ENCODE data around the gene PI4KA. TPM values are rescaled to one million over a fixed set of nuclear protein-coding genes. Genes with fewer than 3 reads are reported as not detected.
"Not testable (repeated sequence)": the region's sequence is repeated elsewhere in the genome, so short reads cannot be mapped to it uniquely, and the experiment has no call there.

The PI4KA gene
- total RNA-seq, 2 experiments from 2014 or later: 57.9 to 59.0 TPM

DNA sequence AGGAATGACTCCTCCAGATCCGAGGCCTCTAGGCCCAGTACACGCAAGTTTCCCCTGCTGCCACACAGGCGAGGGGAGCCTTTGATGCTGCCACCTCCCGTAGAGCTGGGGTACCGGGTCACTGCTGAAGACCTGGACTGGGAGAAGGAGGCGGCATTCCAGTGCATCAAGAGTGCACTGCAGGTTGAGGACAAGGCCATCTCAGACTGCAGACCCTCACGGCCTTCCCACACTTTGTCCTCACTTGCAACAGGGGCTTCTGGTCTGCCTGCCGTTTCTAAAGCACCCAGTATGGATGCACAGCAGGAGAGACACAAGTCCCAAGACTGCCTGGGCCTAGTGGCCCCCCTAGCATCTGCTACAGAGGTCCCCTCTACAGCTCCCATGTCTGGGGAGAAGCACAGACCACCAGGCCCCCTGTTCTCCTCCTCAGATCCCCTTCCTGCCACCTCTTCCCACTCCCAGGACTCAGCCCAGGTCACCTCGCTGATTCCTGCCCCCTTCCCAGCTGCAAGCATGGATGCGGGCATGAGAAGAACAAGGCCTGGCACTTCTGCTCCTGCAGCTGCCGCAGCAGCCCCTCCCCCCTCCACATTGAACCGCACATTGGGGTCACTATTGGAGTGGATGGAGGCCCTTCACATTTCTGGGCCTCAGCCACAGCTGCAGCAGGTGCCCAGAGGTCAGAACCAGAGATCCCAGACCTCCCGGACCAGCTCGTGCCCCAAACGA, 167.9 kb downstream of the PI4KA start:
- POLR2A ChIA-PET, CTCF ChIA-PET: not testable (repeated sequence)

DNA sequence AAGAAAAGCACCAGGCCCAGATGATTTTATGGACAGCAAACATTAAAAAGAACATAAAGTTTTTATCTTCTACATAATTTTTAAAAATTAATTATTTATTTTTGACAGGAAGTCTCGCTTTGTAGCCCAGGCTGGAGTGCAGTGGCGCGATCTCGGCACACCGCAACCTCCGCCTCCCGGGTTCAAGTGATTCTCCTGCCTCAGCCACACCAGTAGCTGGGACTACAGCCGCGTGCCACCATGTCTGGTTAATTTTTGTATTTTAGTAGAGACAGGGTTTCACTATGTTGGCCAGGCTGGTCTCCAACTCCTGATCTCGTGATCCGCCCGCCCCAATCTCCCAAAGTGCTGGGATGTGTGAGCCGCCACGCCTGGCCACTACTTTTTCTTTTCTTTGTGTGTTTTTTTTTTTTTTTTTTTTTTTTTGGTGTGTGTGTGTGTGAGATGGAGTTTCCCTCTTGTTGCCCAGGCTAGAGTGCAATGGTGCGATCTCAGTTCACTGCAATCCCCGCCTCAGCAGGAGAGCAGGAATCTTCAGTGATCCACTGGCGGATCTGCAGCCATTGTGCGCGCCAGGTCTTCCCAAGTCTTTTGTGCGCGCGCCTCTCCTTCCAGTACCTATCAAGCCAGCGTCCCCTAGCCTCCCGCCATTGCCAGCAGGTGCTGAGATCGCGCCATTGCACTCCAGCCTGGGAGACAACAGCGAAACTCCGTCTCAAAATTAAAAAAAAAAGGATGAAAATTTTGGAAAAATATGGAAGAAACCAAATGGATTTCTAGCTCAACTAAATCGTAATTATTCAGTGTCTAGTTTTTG, 171.0 kb downstream of the PI4KA start:
- ChIA-PET POLR2A (interaction anchor here (0.7 kb wide), 1 partner anchor 138 kb away, joined by 4 read pairs; no protein-coding TSS in a partner anchor), CTCF (interaction anchor here (0.6 kb wide), 1 partner anchor 126 kb away, joined by 3 read pairs; no protein-coding TSS in a partner anchor)

DNA sequence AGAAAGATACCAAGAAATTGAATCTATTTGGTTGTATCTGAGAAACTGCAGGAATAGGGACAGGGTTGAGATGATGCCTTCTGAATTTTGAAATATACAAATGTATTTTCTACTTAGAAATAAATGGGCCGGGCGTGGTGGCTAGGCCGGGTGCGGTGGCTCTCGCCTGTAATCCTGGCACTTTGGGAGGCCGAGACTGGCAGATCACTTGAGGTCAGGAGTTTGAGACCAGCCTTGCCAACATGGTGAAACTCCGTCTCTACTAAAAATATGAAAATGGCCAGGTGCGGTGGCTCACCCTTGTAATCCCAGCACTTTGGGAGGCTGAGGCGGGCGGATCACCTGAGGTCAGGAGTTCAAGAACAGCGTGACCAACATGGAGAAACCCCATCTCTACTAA, 172.8 kb downstream of the PI4KA start:
- CTCF ChIA-PET, POLR2A ChIA-PET: not testable (repeated sequence)

DNA sequence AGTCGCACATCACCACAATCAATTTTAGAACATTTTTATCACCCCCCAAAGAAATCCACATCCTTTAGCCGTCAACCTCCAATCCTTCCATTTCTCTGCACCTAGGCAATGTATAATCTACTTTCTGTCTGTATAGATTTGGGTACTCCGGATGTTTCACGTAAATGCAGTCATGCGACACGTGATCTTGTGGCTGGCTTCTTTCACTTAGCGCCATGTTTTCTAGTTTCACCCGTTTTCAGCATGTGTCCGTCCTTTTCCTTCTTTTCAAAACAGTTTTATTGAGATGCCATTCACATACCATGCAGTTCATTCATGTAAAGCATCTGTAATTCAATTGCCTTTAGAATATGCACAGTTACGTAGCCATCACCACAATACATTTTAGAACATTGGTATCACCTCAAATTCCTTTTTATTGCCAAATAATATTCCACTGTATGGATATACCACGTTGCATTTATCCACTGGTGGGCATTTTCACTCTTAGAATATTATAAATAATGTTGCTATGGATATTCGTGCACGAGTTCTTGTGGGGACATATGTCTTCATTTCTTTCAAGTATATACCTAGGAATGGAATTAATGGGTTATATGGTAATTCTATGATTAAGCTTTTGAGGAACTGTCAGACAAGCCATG, 179.7 kb downstream of the PI4KA start:
- CTCF ChIA-PET, POLR2A ChIA-PET: not testable (repeated sequence)

DNA sequence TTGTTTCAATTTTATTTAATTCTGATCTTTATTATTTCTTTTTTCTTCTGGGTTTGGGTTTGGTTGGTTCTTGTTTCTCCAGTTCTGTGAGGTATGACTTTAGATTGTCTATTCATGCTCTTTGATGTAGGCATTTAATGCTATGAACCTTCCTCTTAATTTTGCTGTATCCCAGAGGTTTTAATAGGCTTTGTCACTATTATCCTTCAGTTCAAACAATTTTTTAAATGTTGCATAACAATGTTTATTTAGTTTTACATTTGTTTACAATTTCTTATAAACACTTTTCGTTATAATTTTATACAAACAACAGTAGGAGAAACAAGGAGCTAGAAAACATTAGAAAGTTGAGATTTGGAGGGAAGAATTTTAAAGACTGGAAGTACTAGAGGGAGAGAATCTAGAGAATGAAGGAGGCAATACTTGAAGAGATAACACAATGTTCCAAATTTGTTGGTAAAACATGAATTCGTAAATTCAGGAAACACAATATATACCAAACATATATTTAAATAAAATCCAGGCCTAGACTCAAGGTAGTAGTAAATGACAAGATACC, 180.8 kb downstream of the PI4KA start:
- CTCF ChIA-PET: no interaction called here
- POLR2A ChIA-PET: no interaction called here

DNA sequence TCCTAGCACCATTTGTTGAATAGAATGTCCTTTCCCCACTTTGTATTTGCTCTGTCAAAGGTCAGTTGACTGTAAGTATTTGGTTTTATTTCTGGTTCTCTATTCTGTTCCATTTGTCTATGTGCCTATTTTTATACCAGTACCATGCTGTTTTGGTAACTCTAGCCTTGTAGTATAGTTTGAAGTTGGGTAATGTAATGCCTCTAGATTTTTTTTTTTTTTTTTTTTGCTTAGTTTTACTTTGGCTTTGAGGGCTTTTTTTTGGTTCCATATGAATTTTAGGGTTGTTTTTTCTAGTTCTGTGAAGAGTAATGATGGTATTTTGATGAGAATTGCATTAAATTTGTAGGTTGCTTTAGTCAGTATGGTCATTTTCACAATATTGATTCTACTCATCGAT, 183.0 kb downstream of the PI4KA start:
- POLR2A ChIA-PET: not testable (repeated sequence)
- CTCF ChIA-PET: interaction anchor here (0.7 kb wide), 1 partner anchor 437 kb away, joined by 4 read pairs; no protein-coding TSS in a partner anchor

DNA sequence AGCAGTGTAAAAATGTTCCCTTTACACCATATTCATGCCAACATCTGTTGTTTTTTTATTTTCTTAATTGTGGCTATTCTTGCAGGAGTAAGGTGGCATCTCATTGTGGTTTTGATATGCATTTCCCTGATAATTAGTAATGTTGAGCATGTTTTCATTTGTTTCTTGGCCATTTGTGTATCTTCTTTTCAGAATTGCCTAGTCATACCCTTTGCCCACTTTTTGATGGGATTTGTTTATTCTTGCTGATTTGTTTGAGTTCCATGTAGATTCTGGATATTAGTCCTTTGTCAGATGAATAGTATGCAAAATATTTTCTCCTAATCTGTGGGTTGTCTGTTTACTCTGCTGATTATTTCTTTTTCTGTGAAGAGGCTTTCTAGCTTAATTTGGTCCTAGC, 183.6 kb downstream of the PI4KA start:
- CTCF ChIA-PET: interaction anchor here (0.7 kb wide), 1 partner anchor 436 kb away, joined by 4 read pairs; no protein-coding TSS in a partner anchor
- POLR2A ChIA-PET: interaction anchor here (0.6 kb wide), 1 partner anchor 109 kb away, joined by 4 read pairs; no protein-coding TSS in a partner anchor

DNA sequence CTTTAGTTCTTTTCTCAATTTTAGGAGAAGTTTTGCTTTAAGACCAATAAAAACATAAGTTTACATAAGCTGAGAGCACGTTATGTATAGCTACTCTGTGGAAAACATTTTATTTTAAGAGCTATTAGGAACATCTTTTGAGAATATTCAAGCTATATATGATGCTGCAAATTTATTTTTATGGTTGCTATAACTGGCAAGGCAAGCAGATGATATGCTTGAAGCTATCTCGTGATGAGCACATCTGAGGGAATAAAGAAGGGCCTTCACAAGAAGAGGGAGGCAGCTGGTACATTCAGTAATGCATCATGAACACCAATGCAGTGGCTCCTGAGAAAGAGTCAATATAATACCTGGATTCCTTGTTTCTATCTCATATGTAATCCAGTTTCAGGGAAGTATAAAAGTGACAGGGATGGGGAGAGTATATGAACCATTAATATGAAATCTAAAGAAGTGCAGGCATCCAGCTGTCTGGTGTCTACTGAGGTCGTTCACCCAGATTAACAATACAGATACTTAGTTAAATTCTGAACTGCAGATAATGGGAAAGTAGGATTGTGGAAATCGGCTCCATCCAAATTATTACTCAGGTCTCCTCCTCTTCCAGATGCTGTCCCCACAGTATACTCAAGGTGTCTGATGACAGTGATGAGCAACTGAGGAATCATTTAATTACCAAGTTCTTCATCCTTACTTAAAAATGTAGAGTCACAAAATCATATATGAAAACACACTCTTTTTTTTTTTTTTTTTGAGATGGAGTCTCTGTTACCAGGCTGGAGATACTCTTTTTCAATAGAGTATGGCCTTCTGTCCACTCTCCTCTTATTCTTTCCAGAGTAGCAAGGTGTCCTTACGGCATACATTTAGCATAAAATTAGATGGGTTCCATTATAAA, 185.1 kb downstream of the PI4KA start:
- ChIA-PET CTCF (interaction anchor here (0.7 kb wide), 1 partner anchor 517 kb away, joined by 3 read pairs; no protein-coding TSS in a partner anchor), POLR2A (no interaction called here)

DNA sequence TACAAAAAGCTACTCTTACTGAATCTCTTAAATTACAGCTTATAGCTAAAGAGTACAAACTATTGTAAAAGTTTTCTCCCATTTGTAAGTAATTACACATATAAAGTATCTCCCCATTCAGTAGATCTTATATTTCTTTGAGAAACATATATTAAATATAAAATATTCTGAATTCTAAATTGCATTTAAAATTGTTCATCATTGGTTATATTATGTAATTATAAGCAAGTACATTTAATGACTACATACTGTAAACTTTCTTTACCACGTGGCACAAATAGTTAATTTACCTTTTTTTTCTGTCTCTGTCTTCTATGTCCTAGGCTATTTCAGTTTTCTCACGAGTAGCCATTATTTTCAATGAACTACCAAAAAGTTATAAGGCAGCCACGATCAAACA, 185.9 kb downstream of the PI4KA start:
- POLR2A ChIA-PET: no interaction called here

DNA sequence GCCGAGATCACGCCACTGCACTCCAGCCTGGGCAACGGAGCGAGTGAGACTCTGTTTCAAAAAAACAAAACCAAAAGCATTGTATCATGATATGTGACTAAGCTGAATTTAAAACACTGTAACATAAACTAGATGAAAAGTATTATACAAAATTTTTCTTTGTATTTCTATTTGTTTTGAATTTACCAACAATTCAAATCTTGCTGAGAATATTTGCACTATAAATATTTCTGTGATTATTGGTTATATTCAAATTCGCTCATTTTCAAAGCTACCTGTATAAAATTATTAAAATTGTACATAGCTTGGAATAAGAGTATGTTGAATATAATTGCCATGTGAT, 186.6 kb downstream of the PI4KA start:
- CTCF ChIA-PET: no interaction called here
- POLR2A ChIA-PET: no interaction called here

More for the DNA sequence above, 185.9 kb downstream of the PI4KA start:
- CTCF ChIA-PET: no interaction called here

DNA sequence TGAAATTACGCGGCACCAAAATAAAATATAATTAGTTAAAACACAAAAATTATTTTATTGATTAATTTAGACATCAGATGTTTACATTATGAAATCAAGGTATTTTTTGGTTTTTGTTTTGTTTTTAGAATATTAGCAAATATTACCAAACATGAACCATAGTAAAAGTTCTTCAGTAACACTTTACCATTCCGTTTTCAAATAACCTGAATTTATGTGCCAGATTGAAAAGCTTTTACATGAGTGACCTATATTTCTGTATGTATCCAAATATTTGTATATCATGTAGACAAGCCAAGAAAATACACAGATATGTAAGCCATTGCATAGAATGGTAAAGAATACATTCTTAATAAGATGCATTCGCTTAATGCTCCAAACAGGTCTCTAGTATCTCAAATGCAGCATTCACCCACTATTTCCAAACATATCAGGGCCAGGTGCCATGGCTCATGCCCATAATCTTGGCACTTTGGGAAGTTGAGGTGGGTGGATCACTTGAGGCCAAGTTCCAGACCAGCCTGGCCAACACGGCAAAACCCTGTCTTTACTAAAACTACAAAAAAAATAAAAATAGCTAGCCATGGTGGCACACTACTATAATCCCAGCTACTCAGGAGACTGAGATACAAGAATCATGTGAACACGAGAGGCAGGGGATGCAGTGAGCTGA, 187.1 kb downstream of the PI4KA start:
- POLR2A ChIA-PET: no interaction called here
- CTCF ChIA-PET: no interaction called here

DNA sequence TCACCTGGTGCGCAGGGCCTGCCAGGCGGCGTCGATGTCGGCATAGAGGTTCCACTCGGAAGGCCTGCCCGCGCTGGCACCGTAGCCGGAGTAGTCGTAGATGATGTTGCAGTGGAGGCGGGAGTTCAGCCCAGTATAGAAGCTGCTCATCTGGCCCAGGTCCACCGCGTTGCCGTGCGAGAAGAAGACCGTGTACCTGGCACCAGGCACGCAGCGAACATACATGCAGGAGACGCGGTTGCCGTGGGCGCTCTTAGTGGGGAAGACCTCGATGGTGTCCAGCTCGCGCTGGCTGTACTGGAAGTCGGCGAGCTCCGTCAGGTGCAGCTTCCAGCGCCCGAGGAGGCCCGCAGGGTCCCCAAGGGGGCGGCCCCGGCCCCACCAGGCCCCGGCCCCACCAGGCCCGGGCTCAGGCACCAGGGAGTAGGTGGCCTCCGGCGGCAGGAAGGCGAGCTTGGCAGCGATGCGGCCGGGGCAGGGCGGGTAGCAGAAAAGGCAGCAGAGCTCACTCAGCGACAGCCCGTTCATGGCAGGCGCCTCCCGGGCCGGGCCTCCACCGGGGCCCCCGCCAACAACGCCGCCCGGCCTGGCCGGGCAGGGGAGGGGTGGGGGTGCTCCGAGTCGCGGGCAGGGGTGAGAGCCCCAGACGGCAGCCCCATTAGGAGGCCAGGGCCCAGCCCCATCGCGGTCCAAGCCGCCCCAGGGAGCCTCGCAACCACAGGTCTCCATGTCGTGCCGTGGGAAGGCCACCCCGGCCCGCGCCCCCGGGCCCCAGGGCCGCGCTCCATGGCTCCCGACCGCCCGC, 188.0 kb downstream of the PI4KA start:
- CTCF ChIA-PET, POLR2A ChIA-PET: not testable (repeated sequence)

DNA sequence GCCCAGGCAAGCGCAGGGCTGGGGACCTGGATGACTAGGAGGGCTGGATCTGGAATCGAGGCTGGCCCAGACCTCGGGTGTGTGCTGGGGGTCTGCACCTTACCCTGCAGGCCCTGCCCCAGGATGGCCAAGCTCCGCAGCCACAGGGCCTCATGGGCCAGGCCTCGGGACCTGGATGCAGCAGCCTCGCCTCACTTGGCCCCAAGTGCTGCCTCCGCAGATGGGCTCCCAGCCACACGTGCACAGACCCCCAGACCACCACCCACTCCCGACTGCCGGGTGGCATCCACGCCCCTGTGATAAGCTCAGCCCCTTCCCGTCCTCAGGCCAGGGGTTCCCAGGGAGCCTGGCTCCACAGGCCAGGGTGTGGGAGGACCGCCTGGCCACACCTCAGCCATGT, 188.7 kb downstream of the PI4KA start:
- CTCF ChIA-PET, POLR2A ChIA-PET: not testable (repeated sequence)

DNA sequence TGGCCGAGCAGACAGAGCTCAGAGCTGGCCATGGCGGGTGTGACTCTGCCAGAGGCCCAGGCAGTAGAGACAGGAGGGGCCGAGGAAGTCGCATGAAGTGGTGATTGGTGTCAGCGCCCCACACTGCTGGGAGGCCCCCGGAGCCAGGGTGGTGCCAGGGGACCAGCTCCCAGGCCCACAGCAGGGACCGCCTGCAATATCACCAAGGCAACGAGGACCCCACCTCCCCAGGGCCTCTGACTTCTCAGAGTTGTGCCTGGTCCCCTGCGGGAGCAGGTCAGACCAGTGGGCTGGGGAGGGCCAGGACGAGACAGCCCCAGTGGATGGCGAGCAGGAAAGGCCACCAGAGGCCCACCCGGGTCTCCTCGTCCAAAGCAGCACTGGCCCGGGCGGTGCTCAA, 189.1 kb downstream of the PI4KA start:
- CTCF ChIA-PET, POLR2A ChIA-PET: not testable (repeated sequence)

DNA sequence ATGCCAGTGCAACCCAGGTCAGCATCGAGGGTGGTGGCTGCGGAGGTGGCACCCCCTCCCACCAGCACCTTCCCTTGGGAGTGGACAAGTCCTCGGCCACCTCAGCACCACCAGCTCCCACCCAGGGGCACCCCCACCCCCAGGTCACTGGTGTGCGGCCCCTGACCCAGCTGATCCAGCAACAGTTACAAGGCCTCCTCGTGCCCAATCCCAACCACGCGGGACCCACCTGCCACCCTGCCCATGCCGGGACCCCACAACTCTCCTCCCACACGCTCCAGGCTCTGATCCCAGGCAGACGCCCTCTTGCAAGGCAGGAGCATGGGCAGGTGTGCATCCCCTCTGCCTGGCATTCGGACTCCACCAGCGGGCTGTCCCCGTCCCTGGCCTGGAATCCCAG, 189.8 kb downstream of the PI4KA start:
- CTCF ChIA-PET: not testable (repeated sequence)

DNA sequence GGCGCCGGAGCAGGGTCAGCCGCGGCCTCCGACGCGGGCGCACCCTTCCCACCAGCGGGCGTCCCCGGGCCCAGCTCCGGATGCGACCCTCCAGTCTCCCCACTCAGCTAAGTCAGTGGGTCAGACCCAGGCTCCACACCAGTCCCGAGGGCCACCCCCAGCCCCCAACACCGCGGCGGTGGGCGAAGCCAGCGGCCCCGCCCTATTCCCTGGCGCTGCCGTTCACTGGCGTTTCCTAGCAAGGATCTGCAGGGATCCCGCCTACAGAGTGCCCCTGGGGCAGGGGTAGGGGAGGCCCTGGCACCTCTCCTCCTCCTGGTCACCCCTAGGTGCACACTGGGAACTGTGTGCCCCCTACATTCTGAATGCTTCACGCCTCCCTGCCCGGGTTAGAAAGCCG, 190.4 kb downstream of the PI4KA start:
- POLR2A ChIA-PET, CTCF ChIA-PET: not testable (repeated sequence)

More for the DNA sequence above, 189.8 kb downstream of the PI4KA start:
- POLR2A ChIA-PET: not testable (repeated sequence)

DNA sequence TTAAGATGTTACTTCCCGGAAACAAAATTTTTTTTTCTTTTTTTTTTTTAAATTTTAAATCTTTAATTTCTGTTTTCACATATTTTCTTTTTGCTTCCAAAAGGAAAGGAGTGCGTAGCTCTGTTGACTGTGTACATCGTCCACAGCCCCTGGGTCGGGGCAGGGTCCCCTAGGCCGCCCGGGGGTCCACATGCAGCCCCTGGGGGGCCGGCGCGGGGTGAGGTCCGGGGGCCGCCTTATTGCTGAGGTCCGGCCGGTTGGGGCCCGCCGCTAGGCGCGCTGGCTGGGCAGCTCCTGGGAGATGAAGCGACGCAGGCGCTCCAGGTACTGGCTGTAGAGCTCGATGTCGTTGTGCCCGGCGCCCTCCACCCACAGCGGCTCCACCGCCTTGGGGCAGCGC, 191.1 kb downstream of the PI4KA start:
- POLR2A ChIA-PET, CTCF ChIA-PET: not testable (repeated sequence)

DNA sequence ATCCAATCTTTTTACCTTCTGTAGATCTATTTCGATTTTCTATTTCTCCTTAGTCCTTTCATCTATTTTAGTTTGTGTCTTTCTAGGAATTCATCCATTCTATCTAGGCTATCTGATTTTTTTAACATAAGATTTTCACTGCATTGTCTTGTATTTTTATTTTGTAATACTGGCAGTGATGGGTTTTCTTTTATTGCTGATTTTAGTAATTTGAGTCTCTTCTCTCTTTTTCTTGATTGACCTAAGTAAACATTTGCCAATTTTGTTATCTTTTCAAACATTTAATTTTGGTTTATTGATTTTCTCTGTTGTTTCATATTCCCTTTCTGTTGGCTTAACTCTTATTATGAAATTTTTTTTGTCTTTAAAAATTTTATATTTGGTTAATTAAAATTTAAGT, 192.1 kb downstream of the PI4KA start:
- POLR2A ChIA-PET: no interaction called here
- CTCF ChIA-PET: no interaction called here

Data from activated CD8-positive, alpha-beta memory T cell treated with anti-CD3 and anti-CD28 coated beads for 36 hours (primary cell).